Gastroesophageal sphincter (tissue), 4 donors: ENCODE data around the gene DPM2. TPM values are rescaled to one million over a fixed set of nuclear protein-coding genes. Genes with fewer than 3 reads are reported as not detected.

Experiments used
- ATAC-seq: fragments of 150-250 bp; one replicate; pipeline ENCODE4 v1.9.1; 2016; ENCODE audit warnings: mild to moderate bottlenecking, moderate library complexity
- H3K27ac ChIP-seq, 4 donors: fragments of 200-600 bp; sonication (generic) in 3 of 4; 1 replicate in 3 of 4; 2 replicates in 1 of 4; pipeline ENCODE4 v1.5.1; 2016 to 2019
- H3K27me3 ChIP-seq: fragments of 200-600 bp; sonication (generic); one replicate; pipeline ENCODE4 v1.5.1; 2019
- H3K36me3 ChIP-seq, 2 donors: fragments of 200-600 bp; sonication (generic); one replicate each; pipeline ENCODE4 v1.5.1; 2019; ENCODE audit warnings: control low read depth in 1 of 2
- H3K4me1 ChIP-seq, 3 donors: fragments of 200-600 bp; sonication (generic); 1 replicate in 2 of 3; 2 replicates in 1 of 3; pipeline ENCODE4 v1.5.1; 2016 to 2019; ENCODE audit warnings: control low read depth in 2 of 3
- H3K4me3 ChIP-seq, 2 donors: fragments of 200-600 bp; sonication (generic); one replicate each; pipeline ENCODE4 v1.5.1; 2019; ENCODE audit warnings: mild to moderate bottlenecking in 1 of 2, moderate library complexity in 1 of 2
- H3K9me3 ChIP-seq, 3 donors: fragments of 200-600 bp; sonication (generic); one replicate each; pipeline ENCODE4 v1.5.1; 2017 to 2019; ENCODE audit warnings: control low read depth in 2 of 3
- EP300 ChIP-seq: sonication (generic); formaldehyde crosslinking; IDR thresholded peaks from one replicate; pipeline ENCODE4 v1.6.1; 2017; ENCODE audit warnings: antibody characterized with exemption, mild to moderate bottlenecking
- POLR2A ChIP-seq, 2 donors: fragments of 450-650 bp; IDR thresholded peaks; one replicate each; pipeline ENCODE4 v1.6.1; 2017; ENCODE audit warnings: antibody characterized with exemption in 2 of 2, mild to moderate bottlenecking in 2 of 2, moderate library complexity in 1 of 2
- POLR2AphosphoS5 ChIP-seq: sonication (generic); formaldehyde crosslinking; IDR thresholded peaks from one replicate; pipeline ENCODE4 v1.6.1; 2017; ENCODE audit warnings: antibody characterized with exemption
- WGBS, 2 donors: methylation state at CpG; one replicate each; pipeline ENCODE4 v1.1.5; 2018; ENCODE audit warnings: low coverage in 1 of 2; 5-methylcytosine and 5-hydroxymethylcytosine counted together
- total RNA-seq, 4 donors: library from RNA; depleted of rRNA; stranded (reverse); fragments of >200 nt; gene quantifications; one replicate each; pipeline ENCODE4 v1.1.0, GENCODE V29; 2016
- TF ChIP-seq, protein P1 (sequence below), 4 experiments: fragments of 200-600 bp in 2 of 4; fragments of 450-650 bp in 2 of 4; sonication (generic) in 1 of 4; IDR thresholded peaks; one replicate each; pipeline ENCODE4 v1.5.1; 2017 to 2019; ENCODE audit warnings: antibody characterized with exemption in 4 of 4, mild to moderate bottlenecking in 2 of 4, moderate library complexity in 2 of 4

DPM2 gene
- total RNA-seq, 4 donors from 2014 or later, result 8.9 to 15.0 (median 11.2) TPM

DNA sequence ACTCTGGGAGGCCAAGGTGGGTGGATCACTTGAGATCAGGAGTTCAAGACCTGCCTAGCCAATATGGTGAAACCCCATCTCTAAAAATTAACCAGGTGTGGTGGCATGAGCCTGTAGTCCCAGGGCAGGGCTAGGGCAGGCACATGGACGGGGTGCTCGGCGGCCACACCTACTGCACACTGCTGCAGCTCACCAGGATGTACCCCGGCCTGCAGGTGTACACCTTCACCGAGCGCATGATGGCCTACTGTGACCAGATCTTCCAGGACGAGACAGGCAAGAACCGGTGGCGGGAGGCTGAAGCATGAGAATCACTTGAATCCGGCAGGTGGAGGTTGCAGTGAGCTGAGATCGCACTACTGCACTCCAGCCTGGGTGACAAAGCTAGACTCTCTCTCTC, 24.0 kb downstream of the DPM2 start:
- peaks cover 0 to 45% (median 25%) of the 10 kb centered on the region in 3 donors for H3K4me1 ChIP-seq
- H3K4me3 ChIP-seq, result no peak overlapping the region
- ATAC-seq, result no peak
- no peaks in the 10 kb centered on the region for H3K9me3 ChIP-seq
- no peak overlapping the region for H3K27ac ChIP-seq
- H3K36me3 ChIP-seq, result peaks cover 0 to 54% of the 10 kb centered on the region in 2 donors
- no peaks in the 10 kb centered on the region for H3K27me3 ChIP-seq
- TF ChIP-seq, protein P1, sequence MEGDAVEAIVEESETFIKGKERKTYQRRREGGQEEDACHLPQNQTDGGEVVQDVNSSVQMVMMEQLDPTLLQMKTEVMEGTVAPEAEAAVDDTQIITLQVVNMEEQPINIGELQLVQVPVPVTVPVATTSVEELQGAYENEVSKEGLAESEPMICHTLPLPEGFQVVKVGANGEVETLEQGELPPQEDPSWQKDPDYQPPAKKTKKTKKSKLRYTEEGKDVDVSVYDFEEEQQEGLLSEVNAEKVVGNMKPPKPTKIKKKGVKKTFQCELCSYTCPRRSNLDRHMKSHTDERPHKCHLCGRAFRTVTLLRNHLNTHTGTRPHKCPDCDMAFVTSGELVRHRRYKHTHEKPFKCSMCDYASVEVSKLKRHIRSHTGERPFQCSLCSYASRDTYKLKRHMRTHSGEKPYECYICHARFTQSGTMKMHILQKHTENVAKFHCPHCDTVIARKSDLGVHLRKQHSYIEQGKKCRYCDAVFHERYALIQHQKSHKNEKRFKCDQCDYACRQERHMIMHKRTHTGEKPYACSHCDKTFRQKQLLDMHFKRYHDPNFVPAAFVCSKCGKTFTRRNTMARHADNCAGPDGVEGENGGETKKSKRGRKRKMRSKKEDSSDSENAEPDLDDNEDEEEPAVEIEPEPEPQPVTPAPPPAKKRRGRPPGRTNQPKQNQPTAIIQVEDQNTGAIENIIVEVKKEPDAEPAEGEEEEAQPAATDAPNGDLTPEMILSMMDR (IDR thresholded peaks at IDR 0.05), result no peak
- TF ChIP-seq POLR2AphosphoS5 (no peak), POLR2A (IDR thresholded peaks at IDR 0.05) (no peak), EP300 (no peak)
- WGBS, 2 donors, result 100% methylated on average over 8 of the region's 11 CpGs; no CpG with 5 or more reads in 1 of the 2 donors

DNA sequence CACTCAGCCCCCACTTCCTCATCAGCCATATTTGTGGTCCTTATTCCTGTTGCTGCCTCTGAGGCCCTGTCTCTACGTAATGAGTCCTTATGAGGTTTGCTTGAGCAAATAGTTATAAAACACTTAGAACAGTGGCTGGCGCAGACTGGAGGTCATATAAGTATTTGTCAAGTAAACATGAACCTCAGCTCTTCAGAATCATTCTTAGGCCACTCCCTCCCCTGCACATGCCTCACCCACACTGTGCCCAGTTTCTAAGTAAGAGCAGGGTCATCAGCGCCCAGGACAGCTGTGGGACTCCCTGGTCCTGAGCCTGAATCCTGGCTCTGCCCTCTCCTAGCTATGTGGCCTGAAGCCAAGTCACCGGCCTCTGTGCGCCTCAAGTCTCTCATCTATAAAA, 24.8 kb downstream of the DPM2 start:
- 76 to 88% methylated on average over 3 to 4 of the region's 5 CpGs for WGBS, 2 donors

DNA sequence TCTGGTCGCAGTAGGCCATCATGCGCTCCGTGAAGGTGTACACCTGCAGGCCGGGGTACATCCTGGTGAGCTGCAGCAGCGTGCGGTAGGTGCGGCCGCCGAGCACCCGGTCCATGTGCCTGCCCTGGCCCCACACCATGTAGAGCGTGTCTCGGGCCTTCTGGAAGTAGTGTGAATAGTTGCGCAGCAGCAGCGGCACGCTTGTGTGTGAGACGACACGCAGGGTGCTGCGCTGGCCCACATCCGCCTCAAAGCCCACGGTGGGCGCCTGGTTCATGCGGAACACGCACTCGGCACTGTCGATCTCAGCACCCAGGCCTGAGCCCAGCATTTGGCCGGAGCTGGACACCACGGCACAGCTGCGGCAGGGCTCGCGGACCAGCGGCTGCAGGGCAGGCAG, 25.4 kb downstream of the DPM2 start:
- Histone ChIP-seq H3K4me3 (no peak overlapping the region), H3K27me3 (no peaks in the 10 kb centered on the region), H3K36me3 (peaks cover 0 to 65% of the 10 kb centered on the region in 2 donors), H3K27ac (no peak overlapping the region), H3K4me1 (peaks cover 0 to 33% (median 13%) of the 10 kb centered on the region in 3 donors), H3K9me3 (no peaks in the 10 kb centered on the region)
- ATAC-seq, result no peak
- 92 to 100% methylated on average over 1 to 5 of the region's 31 CpGs for WGBS, 2 donors
- TF ChIP-seq POLR2A (IDR thresholded peaks at IDR 0.05) (no peak), POLR2AphosphoS5 (no peak), EP300 (no peak)
- TF ChIP-seq, protein P1 (IDR thresholded peaks at IDR 0.05), result no peak

More for the DNA sequence above, 24.8 kb downstream of the DPM2 start:
- no peak for TF ChIP-seq EP300
- TF ChIP-seq, protein P1 (IDR thresholded peaks at IDR 0.05), result no peak
- no peak for TF ChIP-seq POLR2AphosphoS5
- no peak for TF ChIP-seq POLR2A (IDR thresholded peaks at IDR 0.05)
- Histone ChIP-seq H3K9me3 (no peaks in the 10 kb centered on the region), H3K4me1 (peaks cover 0 to 37% (median 19%) of the 10 kb centered on the region in 3 donors), H3K4me3 (no peak overlapping the region), H3K36me3 (peaks cover 0 to 62% of the 10 kb centered on the region in 2 donors), H3K27ac (no peak overlapping the region), H3K27me3 (no peaks in the 10 kb centered on the region)
- ATAC-seq, result no peak

DNA sequence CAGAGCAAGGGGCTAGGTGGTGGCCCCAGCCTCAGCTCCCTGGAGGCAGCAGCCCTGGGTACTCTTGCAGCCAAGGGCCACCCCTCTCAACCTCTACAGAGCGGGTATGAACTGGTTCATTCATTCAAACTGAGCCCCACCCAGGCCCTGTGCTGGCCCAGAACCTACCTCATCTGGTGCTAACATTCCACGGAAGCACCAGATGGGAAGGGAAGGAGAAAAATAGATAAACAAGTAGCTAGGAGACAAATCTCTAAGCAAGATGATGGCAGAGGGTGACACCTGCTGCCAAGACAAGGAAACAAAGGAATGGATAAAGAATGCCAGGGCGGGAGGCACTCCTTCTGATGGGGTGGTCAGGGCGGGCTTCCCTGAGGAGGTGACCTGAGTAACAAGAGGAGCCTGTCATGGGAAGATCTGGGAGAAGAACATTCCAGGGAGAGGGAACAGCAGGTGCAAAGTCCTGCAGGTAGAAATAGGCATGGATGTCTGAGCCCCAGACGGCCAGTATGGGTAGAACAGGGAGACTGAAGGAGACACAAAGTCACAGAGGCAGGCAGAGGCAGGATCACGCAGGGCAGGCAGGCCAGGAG, 26.9 kb downstream of the DPM2 start:
- Histone ChIP-seq H3K27ac (no peak overlapping the region), H3K27me3 (no peaks in the 10 kb centered on the region), H3K4me3 (no peak overlapping the region), H3K9me3 (no peaks in the 10 kb centered on the region), H3K4me1 (peaks cover 0 to 36% (median 17%) of the 10 kb centered on the region in 3 donors), H3K36me3 (peaks cover 0 to 65% of the 10 kb centered on the region in 2 donors)
- 61 to 80% methylated on average over 3 to 4 of the region's 6 CpGs for WGBS, 2 donors
- ATAC-seq, result no peak
- TF ChIP-seq, protein P1 (IDR thresholded peaks at IDR 0.05), result no peak
- TF ChIP-seq POLR2A (IDR thresholded peaks at IDR 0.05) (no peak), EP300 (no peak), POLR2AphosphoS5 (no peak)

DNA sequence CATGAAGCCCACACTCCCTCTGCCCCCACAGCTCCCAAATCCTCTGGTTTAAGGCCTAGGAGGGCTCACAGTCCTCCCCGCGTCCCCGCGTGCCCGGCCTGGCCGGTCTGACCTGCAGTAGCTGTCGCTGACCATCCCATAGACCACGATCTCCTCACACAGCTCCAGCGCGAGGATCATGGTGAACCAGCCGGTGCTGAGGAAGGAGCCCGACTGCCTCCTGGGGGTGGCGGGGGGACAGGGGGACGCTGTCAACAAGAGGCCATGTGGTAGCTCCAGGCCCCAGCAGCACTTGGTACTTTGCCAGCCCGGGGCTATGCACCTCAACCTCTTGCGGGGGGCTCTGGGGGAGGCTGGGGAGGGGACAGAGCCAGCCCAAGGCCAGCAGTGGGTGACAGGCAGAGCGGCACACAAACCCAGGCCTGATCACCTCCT, 27.8 kb downstream of the DPM2 start:
- Histone ChIP-seq H3K36me3 (peaks cover 0 to 64% of the 10 kb centered on the region in 2 donors), H3K27me3 (no peaks in the 10 kb centered on the region), H3K4me1 (peaks cover 0 to 36% (median 17%) of the 10 kb centered on the region in 3 donors), H3K4me3 (no peak overlapping the region), H3K9me3 (no peaks in the 10 kb centered on the region), H3K27ac (no peak overlapping the region)
- TF ChIP-seq, protein P1 (IDR thresholded peaks at IDR 0.05), result no peak
- no peak for TF ChIP-seq EP300
- TF ChIP-seq POLR2AphosphoS5, result no peak
- no peak for TF ChIP-seq POLR2A (IDR thresholded peaks at IDR 0.05)
- ATAC-seq, result no peak
- WGBS, 2 donors, result 100% methylated on average over 1 of the region's 17 CpGs; no CpG with 5 or more reads in 1 of the 2 donors
